SK-N-SH treated with all-trans-retinoic acid at 6 μM for 48 hours (cell line): ENCODE results near the gene TWF1.
A peak's percentile ranks its signal among the peaks of the same experiment; 100 is the strongest.

Experiments used
- ATAC-seq: fragments of 200-7000 bp; cut with Tn5 transposase; 3 replicates; pipeline ENCODE4 v1.9.1; 2020; ENCODE audit warnings: mild to moderate bottlenecking, moderate library complexity
- ARNTL ChIP-seq: fragments of 450-650 bp; formaldehyde crosslinking; IDR thresholded peaks from 2 replicates; pipeline ENCODE4 v1.5.0; 2020; ENCODE audit warnings: low read depth, mild to moderate bottlenecking, moderate library complexity, borderline replicate concordance
- BACH2 ChIP-seq: fragments of 250-450 bp; sonication (Bioruptor Pico); IDR thresholded peaks from 2 replicates; pipeline ENCODE4 v1.9.0; 2021; ENCODE audit warnings: mild to moderate bottlenecking, borderline replicate concordance
- CSDC2 ChIP-seq: fragments of 250-450 bp; sonication (Bioruptor Pico); IDR thresholded peaks from 2 replicates; pipeline ENCODE4 v1.5.0; 2020; ENCODE audit warnings: mild to moderate bottlenecking, moderate library complexity
- ESRRG ChIP-seq: fragments of 250-450 bp; sonication (Bioruptor Pico); IDR thresholded peaks from 2 replicates; pipeline ENCODE4 v1.6.1; 2021; ENCODE audit warnings: mild to moderate bottlenecking
- GLIS3 ChIP-seq: fragments of 250-450 bp; sonication (Bioruptor Pico); IDR thresholded peaks from 2 replicates; pipeline ENCODE4 v1.5.0; 2020; ENCODE audit warnings: mild to moderate bottlenecking, moderate library complexity
- ISL1 ChIP-seq: fragments of 250-450 bp; sonication (Bioruptor Pico); IDR thresholded peaks from 2 replicates; pipeline ENCODE4 v2.1.2; 2022; ENCODE audit warnings: mild to moderate bottlenecking, moderate library complexity
- OSR1 ChIP-seq: fragments of 250-450 bp; sonication (Bioruptor Pico); IDR thresholded peaks from 2 replicates; pipeline ENCODE4 v1.8.0; 2022; ENCODE audit warnings: moderate library complexity, mild to moderate bottlenecking, inconsistent platforms
- PPARA ChIP-seq: fragments of 250-450 bp; sonication (Bioruptor Pico); IDR thresholded peaks from 2 replicates; pipeline ENCODE4 v1.5.0; 2020; ENCODE audit warnings: mild to moderate bottlenecking, borderline replicate concordance
- RARB ChIP-seq: fragments of 250-450 bp; sonication (Bioruptor Pico); IDR thresholded peaks from 2 replicates; pipeline ENCODE4 v1.8.0; 2021; ENCODE audit warnings: mild to moderate bottlenecking, moderate library complexity
- SNAI2 ChIP-seq: fragments of 250-450 bp; sonication (Bioruptor Pico); IDR thresholded peaks from 2 replicates; pipeline ENCODE4 v1.5.0; 2020; ENCODE audit warnings: mild to moderate bottlenecking, moderate library complexity
- TCF4 ChIP-seq: fragments of 250-450 bp; sonication (Bioruptor Pico); IDR thresholded peaks from 2 replicates; pipeline ENCODE4 v1.8.0; 2021; ENCODE audit warnings: mild to moderate bottlenecking, moderate library complexity, borderline replicate concordance
- TOX ChIP-seq: fragments of 250-450 bp; sonication (Bioruptor Pico); IDR thresholded peaks from 2 replicates; pipeline ENCODE4 v1.8.0; 2021; ENCODE audit warnings: mild to moderate bottlenecking, moderate library complexity, borderline replicate concordance
- ZC3H10 ChIP-seq: fragments of 250-450 bp; sonication (Bioruptor Pico); IDR thresholded peaks from 2 replicates; pipeline ENCODE4 v1.5.1; 2021; ENCODE audit warnings: mild to moderate bottlenecking, moderate library complexity
- ZFP3 ChIP-seq: fragments of 250-450 bp; sonication (Bioruptor Pico); IDR thresholded peaks from 2 replicates; pipeline ENCODE4 v1.5.0; 2020; ENCODE audit warnings: mild to moderate bottlenecking, moderate library complexity
- ZNF565 ChIP-seq: fragments of 450-650 bp; formaldehyde crosslinking; conservative IDR thresholded peaks from 2 replicates; pipeline ENCODE4 v1.5.0; 2020; ENCODE audit warnings: low read depth, mild to moderate bottlenecking, moderate library complexity
- ZNF70 ChIP-seq: fragments of 450-650 bp; formaldehyde crosslinking; IDR thresholded peaks from 2 replicates; pipeline ENCODE4 v1.5.0; 2020; ENCODE audit warnings: mild to moderate bottlenecking, moderate library complexity
- ZNF8 ChIP-seq: fragments of 450-650 bp; formaldehyde crosslinking; IDR thresholded peaks from 2 replicates; pipeline ENCODE4 v1.5.0; 2020; ENCODE audit warnings: mild to moderate bottlenecking, moderate library complexity
- TF ChIP-seq, protein P1 (sequence below): fragments of 250-450 bp; sonication (Bioruptor Pico); IDR thresholded peaks from 2 replicates; pipeline ENCODE4 v1.5.1; 2020; ENCODE audit warnings: low read depth, mild to moderate bottlenecking, moderate library complexity
- TF ChIP-seq, protein P2 (sequence below): fragments of 250-450 bp; sonication (Bioruptor Pico); IDR thresholded peaks from 2 replicates; pipeline ENCODE4 v1.8.0; 2021; ENCODE audit warnings: low read depth, mild to moderate bottlenecking, moderate library complexity, borderline replicate concordance
- TF ChIP-seq, protein P3 (sequence below): fragments of 250-450 bp; sonication (Bioruptor Pico); IDR thresholded peaks from 2 replicates; pipeline ENCODE4 v1.5.0; 2020; ENCODE audit warnings: mild to moderate bottlenecking, moderate library complexity
- TF ChIP-seq, protein P4 (sequence below): fragments of 250-450 bp; sonication (Bioruptor Pico); IDR thresholded peaks from 2 replicates; pipeline ENCODE4 v1.8.0; 2020; ENCODE audit warnings: mild to moderate bottlenecking, moderate library complexity, borderline replicate concordance

Gene TWF1

DNA sequence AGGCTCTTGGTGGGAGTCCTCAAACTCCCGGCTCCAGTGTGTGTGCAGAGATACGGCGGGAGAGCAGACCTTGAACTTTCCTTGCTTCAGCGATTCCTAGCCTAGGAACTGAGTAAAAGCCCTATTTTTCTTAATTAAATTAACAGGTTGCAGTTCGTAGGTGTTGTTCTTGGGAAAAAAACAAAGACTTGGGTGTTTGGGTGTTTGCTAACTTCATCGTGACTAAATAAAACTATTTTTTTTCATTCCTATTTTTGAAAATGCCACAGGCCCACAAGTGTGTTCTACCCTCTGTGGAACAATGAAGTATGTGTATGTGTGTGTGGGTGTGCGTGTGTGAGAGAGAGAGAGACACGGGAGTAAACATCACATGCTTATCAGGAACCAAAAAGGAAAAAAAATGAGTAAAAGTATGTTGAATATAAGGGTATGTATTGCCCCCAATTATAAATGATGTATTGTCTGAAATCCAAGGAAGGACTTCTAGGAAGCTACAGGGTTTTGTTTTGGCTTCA is 30.4 kb upstream of the TWF1 start:
- TF ChIP-seq ZFP3 (CRISPR knock-in tag): no peak
- TF ChIP-seq OSR1: no peak
- TF ChIP-seq TOX (CRISPR knock-in tag): no peak
- TF ChIP-seq, protein P1, sequence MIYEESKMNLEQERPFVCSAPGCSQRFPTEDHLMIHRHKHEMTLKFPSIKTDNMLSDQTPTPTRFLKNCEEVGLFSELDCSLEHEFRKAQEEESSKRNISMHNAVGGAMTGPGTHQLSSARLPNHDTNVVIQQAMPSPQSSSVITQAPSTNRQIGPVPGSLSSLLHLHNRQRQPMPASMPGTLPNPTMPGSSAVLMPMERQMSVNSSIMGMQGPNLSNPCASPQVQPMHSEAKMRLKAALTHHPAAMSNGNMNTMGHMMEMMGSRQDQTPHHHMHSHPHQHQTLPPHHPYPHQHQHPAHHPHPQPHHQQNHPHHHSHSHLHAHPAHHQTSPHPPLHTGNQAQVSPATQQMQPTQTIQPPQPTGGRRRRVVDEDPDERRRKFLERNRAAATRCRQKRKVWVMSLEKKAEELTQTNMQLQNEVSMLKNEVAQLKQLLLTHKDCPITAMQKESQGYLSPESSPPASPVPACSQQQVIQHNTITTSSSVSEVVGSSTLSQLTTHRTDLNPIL (CRISPR knock-in tag): no peak
- no peak for TF ChIP-seq TCF4 (CRISPR knock-in tag)
- TF ChIP-seq, protein P2, sequence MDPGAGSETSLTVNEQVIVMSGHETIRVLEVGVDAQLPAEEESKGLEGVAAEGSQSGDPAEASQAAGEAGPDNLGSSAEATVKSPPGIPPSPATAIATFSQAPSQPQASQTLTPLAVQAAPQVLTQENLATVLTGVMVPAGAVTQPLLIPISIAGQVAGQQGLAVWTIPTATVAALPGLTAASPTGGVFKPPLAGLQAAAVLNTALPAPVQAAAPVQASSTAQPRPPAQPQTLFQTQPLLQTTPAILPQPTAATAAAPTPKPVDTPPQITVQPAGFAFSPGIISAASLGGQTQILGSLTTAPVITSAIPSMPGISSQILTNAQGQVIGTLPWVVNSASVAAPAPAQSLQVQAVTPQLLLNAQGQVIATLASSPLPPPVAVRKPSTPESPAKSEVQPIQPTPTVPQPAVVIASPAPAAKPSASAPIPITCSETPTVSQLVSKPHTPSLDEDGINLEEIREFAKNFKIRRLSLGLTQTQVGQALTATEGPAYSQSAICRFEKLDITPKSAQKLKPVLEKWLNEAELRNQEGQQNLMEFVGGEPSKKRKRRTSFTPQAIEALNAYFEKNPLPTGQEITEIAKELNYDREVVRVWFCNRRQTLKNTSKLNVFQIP (CRISPR knock-in tag): no peak
- TF ChIP-seq CSDC2 (CRISPR knock-in tag): no peak
- peak; percentile 83 for ATAC-seq

DNA sequence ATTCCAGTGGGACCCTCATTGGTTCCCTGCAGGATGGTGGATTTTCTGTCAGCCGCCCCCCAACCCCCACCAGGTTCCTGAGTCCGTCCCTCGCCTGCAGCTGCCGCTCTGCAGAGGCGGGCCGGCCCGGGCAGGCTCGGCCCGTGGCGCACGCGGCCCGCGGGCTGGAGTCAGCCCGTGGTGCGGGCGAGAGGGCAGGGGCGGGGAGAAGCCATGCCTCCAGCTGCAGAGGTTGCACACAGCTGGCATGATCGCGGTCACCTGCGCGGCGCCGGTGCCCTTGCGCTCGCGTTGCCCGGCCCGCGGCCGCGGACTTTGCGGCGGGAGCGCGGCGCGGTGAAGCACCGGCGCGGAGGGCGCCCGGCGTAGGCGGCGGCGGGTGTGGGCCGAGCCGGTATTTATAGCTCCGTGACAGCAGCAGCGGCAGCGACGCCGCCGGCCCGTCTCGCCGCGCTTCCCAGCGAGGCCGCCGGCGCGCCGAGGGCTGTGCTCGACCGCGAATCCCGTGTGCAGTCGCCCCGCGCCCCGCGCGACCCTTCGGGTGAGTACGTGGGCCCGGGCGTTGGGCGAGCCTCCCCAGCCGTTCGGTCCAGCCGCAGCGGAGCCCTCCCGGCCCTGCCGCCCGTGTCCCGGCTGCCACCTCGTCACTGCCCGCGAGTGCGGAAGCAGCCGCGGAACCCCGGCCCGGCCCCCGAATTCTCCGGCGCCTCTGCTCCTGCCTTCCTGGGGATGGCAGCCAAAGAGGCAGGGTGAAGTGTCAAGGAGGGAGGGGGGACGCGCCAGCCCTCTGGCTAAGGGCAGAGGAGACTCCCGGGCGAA is 29.7 kb upstream of the TWF1 start, which contains the start of gene TMEM117:
Gene TMEM117 (plus strand): TSS at position 426 of the 819 bp plus-strand sequence.
- TF ChIP-seq, protein P1 (CRISPR knock-in tag): no peak
- TF ChIP-seq BACH2 (CRISPR knock-in tag): no peak
- ATAC-seq: peak; percentile 82

DNA sequence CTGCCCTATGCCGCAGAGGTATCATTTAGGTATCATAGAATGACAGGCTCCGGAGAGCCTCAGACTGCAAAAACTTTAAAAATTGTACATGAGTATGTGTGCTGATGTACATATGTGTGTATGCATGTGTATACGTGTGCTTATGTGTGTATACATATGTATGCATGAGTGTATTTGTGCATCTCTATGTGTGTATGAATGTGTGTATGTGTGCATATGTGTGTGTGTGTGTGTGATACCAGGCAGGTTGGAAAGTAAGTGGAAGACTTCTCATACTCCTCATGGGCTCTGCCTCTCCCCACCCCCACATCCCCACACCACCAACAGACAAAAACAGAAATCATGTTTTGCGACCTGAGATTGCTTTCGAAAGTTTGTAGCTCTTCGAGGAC is 29.1 kb upstream of the TWF1 start:
- TF ChIP-seq, protein P3, sequence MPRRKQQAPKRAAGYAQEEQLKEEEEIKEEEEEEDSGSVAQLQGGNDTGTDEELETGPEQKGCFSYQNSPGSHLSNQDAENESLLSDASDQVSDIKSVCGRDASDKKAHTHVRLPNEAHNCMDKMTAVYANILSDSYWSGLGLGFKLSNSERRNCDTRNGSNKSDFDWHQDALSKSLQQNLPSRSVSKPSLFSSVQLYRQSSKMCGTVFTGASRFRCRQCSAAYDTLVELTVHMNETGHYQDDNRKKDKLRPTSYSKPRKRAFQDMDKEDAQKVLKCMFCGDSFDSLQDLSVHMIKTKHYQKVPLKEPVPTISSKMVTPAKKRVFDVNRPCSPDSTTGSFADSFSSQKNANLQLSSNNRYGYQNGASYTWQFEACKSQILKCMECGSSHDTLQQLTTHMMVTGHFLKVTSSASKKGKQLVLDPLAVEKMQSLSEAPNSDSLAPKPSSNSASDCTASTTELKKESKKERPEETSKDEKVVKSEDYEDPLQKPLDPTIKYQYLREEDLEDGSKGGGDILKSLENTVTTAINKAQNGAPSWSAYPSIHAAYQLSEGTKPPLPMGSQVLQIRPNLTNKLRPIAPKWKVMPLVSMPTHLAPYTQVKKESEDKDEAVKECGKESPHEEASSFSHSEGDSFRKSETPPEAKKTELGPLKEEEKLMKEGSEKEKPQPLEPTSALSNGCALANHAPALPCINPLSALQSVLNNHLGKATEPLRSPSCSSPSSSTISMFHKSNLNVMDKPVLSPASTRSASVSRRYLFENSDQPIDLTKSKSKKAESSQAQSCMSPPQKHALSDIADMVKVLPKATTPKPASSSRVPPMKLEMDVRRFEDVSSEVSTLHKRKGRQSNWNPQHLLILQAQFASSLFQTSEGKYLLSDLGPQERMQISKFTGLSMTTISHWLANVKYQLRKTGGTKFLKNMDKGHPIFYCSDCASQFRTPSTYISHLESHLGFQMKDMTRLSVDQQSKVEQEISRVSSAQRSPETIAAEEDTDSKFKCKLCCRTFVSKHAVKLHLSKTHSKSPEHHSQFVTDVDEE (CRISPR knock-in tag): no peak
- TF ChIP-seq ESRRG (CRISPR knock-in tag): no peak
- no peak for TF ChIP-seq ZC3H10 (CRISPR knock-in tag)
- TF ChIP-seq ZNF8: no peak
- TF ChIP-seq ISL1 (CRISPR knock-in tag): no peak
- TF ChIP-seq GLIS3 (CRISPR knock-in tag): no peak
- no peak for TF ChIP-seq ZFP3 (CRISPR knock-in tag)
- no peak for TF ChIP-seq RARB (CRISPR knock-in tag)
- TF ChIP-seq TOX (CRISPR knock-in tag): no peak
- no peak for TF ChIP-seq PPARA (CRISPR knock-in tag)
- no peak for TF ChIP-seq CSDC2 (CRISPR knock-in tag)
- TF ChIP-seq ARNTL (CRISPR knock-in tag): no peak
- TF ChIP-seq ZNF70 (CRISPR knock-in tag): no peak
- TF ChIP-seq ZNF565 (CRISPR knock-in tag): no peak
- TF ChIP-seq SNAI2 (CRISPR knock-in tag): no peak
- TF ChIP-seq, protein P4, sequence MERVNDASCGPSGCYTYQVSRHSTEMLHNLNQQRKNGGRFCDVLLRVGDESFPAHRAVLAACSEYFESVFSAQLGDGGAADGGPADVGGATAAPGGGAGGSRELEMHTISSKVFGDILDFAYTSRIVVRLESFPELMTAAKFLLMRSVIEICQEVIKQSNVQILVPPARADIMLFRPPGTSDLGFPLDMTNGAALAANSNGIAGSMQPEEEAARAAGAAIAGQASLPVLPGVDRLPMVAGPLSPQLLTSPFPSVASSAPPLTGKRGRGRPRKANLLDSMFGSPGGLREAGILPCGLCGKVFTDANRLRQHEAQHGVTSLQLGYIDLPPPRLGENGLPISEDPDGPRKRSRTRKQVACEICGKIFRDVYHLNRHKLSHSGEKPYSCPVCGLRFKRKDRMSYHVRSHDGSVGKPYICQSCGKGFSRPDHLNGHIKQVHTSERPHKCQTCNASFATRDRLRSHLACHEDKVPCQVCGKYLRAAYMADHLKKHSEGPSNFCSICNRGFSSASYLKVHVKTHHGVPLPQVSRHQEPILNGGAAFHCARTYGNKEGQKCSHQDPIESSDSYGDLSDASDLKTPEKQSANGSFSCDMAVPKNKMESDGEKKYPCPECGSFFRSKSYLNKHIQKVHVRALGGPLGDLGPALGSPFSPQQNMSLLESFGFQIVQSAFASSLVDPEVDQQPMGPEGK (CRISPR knock-in tag): no peak
- TF ChIP-seq, protein P1 (CRISPR knock-in tag): no peak
- no peak; the same call in 2 of the 3 replicates for ATAC-seq
